HEK293 (cell line): ENCODE data around the gene GNS.

Experiments used
- CTCF ChIA-PET: fragments of 350-600 bp; formaldehyde crosslinking; extraction: SDS; loops from one replicate; lab custom pipeline; 2021; ENCODE audit warnings: antibody characterized with exemption; lab: Yijun Ruan, JAX
- POLR2A ChIA-PET: fragments of 300-600 bp; formaldehyde crosslinking; extraction: SDS; loops from one replicate; lab custom pipeline; 2020; ENCODE audit warnings: antibody characterized with exemption, inconsistent platforms; lab: Yijun Ruan, JAX
- H3K27ac ChIP-seq: fragments of 200-500 bp; sonication (Bioruptor generic); 2 replicates; pipeline ENCODE4 v1.5.1; 2014; ENCODE audit warnings: low read depth, low read length, control low read depth, inconsistent platforms; ENCODE audit errors: extremely low read depth
- H3K36me3 ChIP-seq, 2 experiments: fragments of 200-500 bp in 1 of 2; sonication (Bioruptor generic) in 1 of 2; 1 replicate in 1 of 2; 2 replicates in 1 of 2; pipeline ENCODE4 v1.5.1; 2014 to 2017; ENCODE audit warnings: inconsistent platforms in 2 of 2, low read length in 2 of 2; ENCODE audit not compliant: control insufficient read depth in 2 of 2, insufficient read depth in 1 of 2
- H3K4me1 ChIP-seq: fragments of 200-500 bp; sonication (Bioruptor generic); 2 replicates; pipeline ENCODE4 v1.5.1; 2014; ENCODE audit warnings: mild to moderate bottlenecking, low read length, inconsistent platforms; ENCODE audit not compliant: control insufficient read depth, insufficient read depth
- H3K4me3 ChIP-seq: 2 replicates; pipeline ENCODE4 v1.5.1; 2011; ENCODE audit warnings: low read depth, mild to moderate bottlenecking, control low read depth, low read length, moderate library complexity
- H3K9me3 ChIP-seq: fragments of 200-500 bp; sonication (Bioruptor generic); 2 replicates; pipeline ENCODE4 v1.5.1; 2014; ENCODE audit warnings: low read depth, low read length, inconsistent platforms; ENCODE audit not compliant: control insufficient read depth, insufficient read depth
- SCRT2 ChIP-seq: fragments of 450-650 bp; formaldehyde crosslinking; IDR thresholded peaks from 2 replicates; pipeline ENCODE4 v1.5.1; 2016; ENCODE audit warnings: missing biosample characterization, missing genetic modification characterization
- SETDB1 ChIP-seq: IDR thresholded peaks from one replicate; pipeline ENCODE4 v1.6.1; 2017; ENCODE audit warnings: mild to moderate bottlenecking, low read length, moderate library complexity, mixed read lengths; ENCODE audit not compliant: insufficient read length
- ZNF132 ChIP-seq: fragments of 450-650 bp; formaldehyde crosslinking; IDR thresholded peaks from 2 replicates; pipeline ENCODE4 v1.5.1; 2017; ENCODE audit warnings: missing biosample characterization, missing genetic modification characterization, borderline replicate concordance
- ZNF18 ChIP-seq: fragments of 450-650 bp; formaldehyde crosslinking; IDR thresholded peaks from 2 replicates; pipeline ENCODE4 v1.5.1; 2016; ENCODE audit warnings: missing biosample characterization, missing genetic modification characterization
- ZNF266 ChIP-seq: fragments of 450-650 bp; formaldehyde crosslinking; IDR thresholded peaks from 2 replicates; pipeline ENCODE4 v1.5.1; 2016; ENCODE audit warnings: missing biosample characterization, missing genetic modification characterization, low read depth
- ZNF274 ChIP-seq, 2 experiments: fragments of 200-500 bp in 1 of 2; fragments of 450-650 bp in 1 of 2; sonication (Bioruptor generic) in 1 of 2; formaldehyde crosslinking in 1 of 2; IDR thresholded peaks; 2 replicates each; pipeline versions ENCODE4 v1.5.1 to v1.6.1; 2014 to 2016; ENCODE audit warnings: borderline replicate concordance in 1 of 2, inconsistent platforms in 1 of 2, low read length in 1 of 2, missing biosample characterization in 1 of 2, missing genetic modification characterization in 1 of 2
- ZNF37A ChIP-seq: fragments of 450-650 bp; IDR thresholded peaks from 2 replicates; pipeline ENCODE4 v1.5.1; 2018; ENCODE audit warnings: missing biosample characterization, missing genetic modification characterization
- ZNF449 ChIP-seq: fragments of 450-650 bp; formaldehyde crosslinking; IDR thresholded peaks from 2 replicates; pipeline ENCODE4 v1.5.1; 2017; ENCODE audit warnings: missing biosample characterization, mild to moderate bottlenecking, missing genetic modification characterization, moderate library complexity
- ZNF513 ChIP-seq: fragments of 450-650 bp; IDR thresholded peaks from 2 replicates; pipeline ENCODE4 v1.5.1; 2018; ENCODE audit warnings: missing biosample characterization, missing genetic modification characterization
- ZNF544 ChIP-seq: fragments of 450-650 bp; formaldehyde crosslinking; IDR thresholded peaks from 2 replicates; pipeline ENCODE4 v1.5.0; 2017; ENCODE audit warnings: missing biosample characterization, missing genetic modification characterization
- ZNF626 ChIP-seq: fragments of 450-650 bp; sonication (Bioruptor Pico); formaldehyde crosslinking; IDR thresholded peaks from 2 replicates; pipeline ENCODE4 v1.5.1; 2018; ENCODE audit warnings: missing biosample characterization, missing genetic modification characterization, inconsistent platforms
- ZNF629 ChIP-seq: fragments of 450-650 bp; formaldehyde crosslinking; IDR thresholded peaks from 2 replicates; pipeline ENCODE4 v1.5.1; 2017; ENCODE audit warnings: missing biosample characterization, missing genetic modification characterization
- ZNF664 ChIP-seq: fragments of 450-650 bp; formaldehyde crosslinking; IDR thresholded peaks from 2 replicates; pipeline ENCODE4 v1.5.1; 2016; ENCODE audit warnings: missing biosample characterization, missing genetic modification characterization
- ZNF843 ChIP-seq: fragments of 450-650 bp; formaldehyde crosslinking; IDR thresholded peaks from 2 replicates; pipeline ENCODE4 v1.5.1; 2016; ENCODE audit warnings: missing biosample characterization, missing genetic modification characterization
- TF ChIP-seq, protein P1 (sequence below): fragments of 450-650 bp; formaldehyde crosslinking; IDR thresholded peaks from 2 replicates; pipeline ENCODE4 v1.5.1; 2016; ENCODE audit warnings: missing biosample characterization, missing genetic modification characterization

Gene GNS

GRCh38 chr12:64759035-64759894 lies at the start of gene GNS (continued):
- no peak for TF ChIP-seq SCRT2 (tag by site-specific recombination)
- TF ChIP-seq ZNF449 (tag by site-specific recombination) = 0 out of 2 replicates have a peak, but pooled peaks have one; percentile 13
- no peak for TF ChIP-seq ZNF626 (tag by site-specific recombination)
- TF ChIP-seq ZNF629 = peak; percentile 54
- TF ChIP-seq ZNF664 (tag by site-specific recombination) = no peak

- Histone ChIP-seq H3K4me3 (no peak overlapping the region), H3K36me3 (no peaks in the 10 kb centered on the region), H3K9me3 (no peaks in the 10 kb centered on the region), H3K27ac (no peak overlapping the region), H3K4me1 (peaks cover 10% of the 10 kb centered on the region; the same call in 1 of the 2 replicates)
- POLR2A ChIA-PET = no interaction called here
- TF ChIP-seq ZNF37A (tag by site-specific recombination) = no peak
- no peak for TF ChIP-seq SETDB1
- CTCF ChIA-PET = interaction anchor here (5.4 kb wide), 1 partner anchor 11 kb away, joined by 50 read pairs; no protein-coding TSS in a partner anchor
Observed at GRCh38 chr12:64808110-64808509, 48.9 kb upstream of the GNS start.

DNA sequence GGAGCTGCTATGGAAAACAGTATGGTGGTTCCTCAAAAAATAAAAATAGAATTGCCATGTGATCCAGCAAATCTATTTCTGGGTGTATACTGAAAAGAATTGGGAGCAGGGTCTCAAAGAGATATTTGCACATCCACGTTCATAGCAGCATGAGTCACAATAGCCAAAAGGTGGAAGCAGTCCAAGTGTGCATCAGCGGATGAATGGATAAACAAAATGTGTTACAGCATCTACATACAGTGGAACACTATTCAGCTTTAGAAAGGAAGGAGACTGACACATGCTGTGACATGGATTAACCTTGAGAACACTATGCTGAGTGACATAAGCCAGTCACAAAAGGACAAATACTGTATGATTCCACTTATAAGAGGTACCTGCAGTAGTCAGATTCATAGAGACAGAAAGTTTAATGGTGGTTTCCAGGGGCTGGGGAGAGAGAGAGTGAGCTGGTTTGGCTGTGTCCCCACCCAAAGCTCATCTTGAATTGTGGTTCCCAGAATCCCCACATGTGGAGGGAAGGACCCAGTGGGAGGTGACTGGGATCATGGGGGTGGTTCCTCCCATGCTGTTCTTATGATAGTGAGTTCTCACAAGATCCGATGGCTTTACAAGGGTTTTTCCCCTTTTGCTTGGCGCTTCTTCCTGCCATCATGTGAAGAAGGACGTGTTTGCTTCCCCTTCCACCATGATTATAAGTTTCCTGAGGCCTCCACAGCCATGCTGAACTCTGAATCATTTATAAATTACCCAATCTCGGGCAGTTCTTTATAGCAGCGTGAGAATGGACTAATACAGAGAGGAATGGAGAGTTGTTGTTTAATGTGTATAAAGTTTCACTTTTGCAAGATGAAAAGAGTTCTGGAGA lies 47.6 kb upstream of the GNS start:
- no peak for TF ChIP-seq ZNF843 (tag by site-specific recombination)
- TF ChIP-seq ZNF266 (tag by site-specific recombination) = no peak
- no peak for TF ChIP-seq ZNF544
- TF ChIP-seq ZNF18 (tag by site-specific recombination) = no peak
- TF ChIP-seq ZNF513 (tag by site-specific recombination) = no peak
- no peak for TF ChIP-seq ZNF274 (IDR thresholded peaks at IDR 0.05; ENCODE audit: low read length)
- TF ChIP-seq ZNF274 (tag by site-specific recombination; IDR thresholded peaks at IDR 0.05; ENCODE audit: borderline replicate concordance) = no peak
- TF ChIP-seq ZNF132 (tag by site-specific recombination) = no peak
- TF ChIP-seq, protein P1, sequence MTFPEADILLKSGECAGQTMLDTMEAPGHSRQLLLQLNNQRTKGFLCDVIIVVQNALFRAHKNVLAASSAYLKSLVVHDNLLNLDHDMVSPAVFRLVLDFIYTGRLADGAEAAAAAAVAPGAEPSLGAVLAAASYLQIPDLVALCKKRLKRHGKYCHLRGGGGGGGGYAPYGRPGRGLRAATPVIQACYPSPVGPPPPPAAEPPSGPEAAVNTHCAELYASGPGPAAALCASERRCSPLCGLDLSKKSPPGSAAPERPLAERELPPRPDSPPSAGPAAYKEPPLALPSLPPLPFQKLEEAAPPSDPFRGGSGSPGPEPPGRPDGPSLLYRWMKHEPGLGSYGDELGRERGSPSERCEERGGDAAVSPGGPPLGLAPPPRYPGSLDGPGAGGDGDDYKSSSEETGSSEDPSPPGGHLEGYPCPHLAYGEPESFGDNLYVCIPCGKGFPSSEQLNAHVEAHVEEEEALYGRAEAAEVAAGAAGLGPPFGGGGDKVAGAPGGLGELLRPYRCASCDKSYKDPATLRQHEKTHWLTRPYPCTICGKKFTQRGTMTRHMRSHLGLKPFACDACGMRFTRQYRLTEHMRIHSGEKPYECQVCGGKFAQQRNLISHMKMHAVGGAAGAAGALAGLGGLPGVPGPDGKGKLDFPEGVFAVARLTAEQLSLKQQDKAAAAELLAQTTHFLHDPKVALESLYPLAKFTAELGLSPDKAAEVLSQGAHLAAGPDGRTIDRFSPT (tag by site-specific recombination) = peak; percentile 54; the same call in 1 of the 2 replicates
- H3K36me3 ChIP-seq = no peaks in the 10 kb centered on the region
- no peaks in the 10 kb centered on the region for H3K9me3 ChIP-seq
- ChIA-PET POLR2A (no interaction called here), CTCF (interaction anchor here (0.6 to 5.4 kb wide), 4 partner anchors 10 to 353 kb away, joined by 3 to 50 read pairs (median 3); no protein-coding TSS in a partner anchor)
- no peak overlapping the region for H3K27ac ChIP-seq
- no peak overlapping the region for H3K4me3 ChIP-seq
- peaks cover 10% of the 10 kb centered on the region; the same call in 1 of the 2 replicates for H3K4me1 ChIP-seq
